Measurements from ENCODE around the gene DCTN1. TPM values are rescaled to one million over a fixed set of nuclear protein-coding genes. Genes with fewer than 3 reads are reported as not detected.

The DCTN1 gene
- total and polyA plus RNA-seq, 2 donors, result 62.1 to 118 TPM

DNA sequence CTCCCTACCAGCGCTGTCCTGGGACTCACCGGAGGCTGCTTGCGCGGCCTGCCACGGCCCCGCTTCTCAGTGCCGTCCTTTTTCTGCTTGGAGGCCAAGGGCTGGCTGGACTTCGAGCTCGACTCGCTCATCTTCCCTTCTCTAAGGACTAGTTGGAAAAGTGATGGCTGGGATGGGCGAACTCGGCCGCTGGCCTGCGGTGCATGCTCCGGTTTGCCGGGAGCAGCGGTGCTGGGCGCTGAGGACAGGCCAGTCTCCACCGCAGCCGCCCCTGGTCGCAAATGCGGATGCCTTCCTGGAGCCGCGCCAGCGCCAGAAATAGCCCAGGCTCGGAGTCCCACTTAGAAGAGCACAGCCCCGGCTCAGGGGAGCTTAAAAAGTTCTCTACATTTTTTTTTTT lies 38.2 kb upstream of the DCTN1 start:
- Histone ChIP-seq H3K27ac (ENCODE audit: low read depth) (no peak overlapping the region), H3K36me3 (ENCODE audit: insufficient read depth) (no peaks in the 10 kb centered on the region), H3K4me1 (ENCODE audit: insufficient read depth) (no peaks in the 10 kb centered on the region), H3K4me3 (ENCODE audit: low read depth, low read length) (no peak overlapping the region)
- WGBS, result 71% methylated on average over 27 of the region's 27 CpGs
- no peak for DNase-seq (ENCODE audit: extremely low spot score)

DNA sequence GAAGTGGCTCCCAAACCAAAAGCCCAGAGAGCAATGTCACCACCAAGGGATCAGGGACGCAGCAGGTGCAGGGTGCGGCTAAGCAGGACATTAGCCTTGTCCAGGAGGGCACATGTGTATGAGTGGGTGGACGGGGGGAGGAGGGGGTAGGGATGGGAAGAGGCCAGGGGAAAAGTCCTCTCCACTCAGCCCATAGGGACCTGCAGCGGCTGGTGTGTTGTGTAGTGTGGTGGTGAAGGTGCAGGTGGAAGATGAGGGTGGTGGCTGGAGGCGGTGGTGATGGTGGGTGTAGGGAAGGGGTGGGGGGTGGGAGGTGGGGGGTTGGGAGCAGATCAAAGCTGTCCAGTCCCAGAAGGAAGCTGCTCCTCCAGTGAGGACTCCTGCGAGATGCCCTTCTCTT lies 37.7 kb upstream of the DCTN1 start:
- H3K4me1 ChIP-seq (ENCODE audit: insufficient read depth), result no peaks in the 10 kb centered on the region
- H3K36me3 ChIP-seq (ENCODE audit: insufficient read depth), result no peaks in the 10 kb centered on the region
- WGBS, result 95% methylated on average over 6 of the region's 6 CpGs
- no peak for DNase-seq (ENCODE audit: extremely low spot score)
- H3K27ac ChIP-seq (ENCODE audit: low read depth), result no peak overlapping the region
- H3K4me3 ChIP-seq (ENCODE audit: low read depth, low read length), result no peak overlapping the region

DNA sequence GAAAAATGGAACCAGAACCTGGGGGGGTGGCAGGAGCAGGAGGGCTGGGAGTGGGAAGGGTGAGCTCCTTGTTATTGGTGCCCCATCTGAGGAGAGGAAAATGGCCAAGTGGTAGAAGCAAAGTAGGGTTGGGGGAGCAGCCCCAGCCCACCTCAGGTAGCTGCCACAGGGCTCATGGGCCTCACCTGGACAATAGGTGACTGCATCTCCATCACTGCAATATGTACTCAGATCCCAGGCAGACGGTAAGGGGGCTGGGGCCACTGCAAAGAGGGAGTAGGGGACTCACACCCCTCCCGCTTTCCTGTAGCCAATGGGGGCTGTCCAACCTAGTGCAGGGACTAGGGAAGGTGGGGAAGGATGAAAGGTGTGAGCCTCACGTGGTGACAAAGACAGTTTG lies 37.1 kb upstream of the DCTN1 start:
- H3K4me3 ChIP-seq (ENCODE audit: low read depth, low read length), result no peak overlapping the region
- no peak for DNase-seq (ENCODE audit: extremely low spot score)
- H3K27ac ChIP-seq (ENCODE audit: low read depth), result no peak overlapping the region
- H3K36me3 ChIP-seq (ENCODE audit: insufficient read depth), result no peaks in the 10 kb centered on the region
- no peaks in the 10 kb centered on the region for H3K4me1 ChIP-seq (ENCODE audit: insufficient read depth)
- 80% methylated on average over 3 of the region's 3 CpGs for WGBS

- no peak overlapping the region for H3K4me3 ChIP-seq (ENCODE audit: low read depth, low read length)
- no peaks in the 10 kb centered on the region for H3K4me1 ChIP-seq (ENCODE audit: insufficient read depth)
- DNase-seq (ENCODE audit: extremely low spot score), result no peak
- 59% methylated on average over 3 of the region's 3 CpGs for WGBS
- no peak overlapping the region for H3K27ac ChIP-seq (ENCODE audit: low read depth)
- H3K36me3 ChIP-seq (ENCODE audit: insufficient read depth), result no peaks in the 10 kb centered on the region
Measured at GRCh38 chr2:74416778-74417177, 36.7 kb upstream of the DCTN1 start.

GRCh38 chr2:74415762-74416395 lies 35.8 kb upstream of the DCTN1 start:
- Histone ChIP-seq H3K27ac (ENCODE audit: low read depth) (no peak overlapping the region), H3K4me3 (ENCODE audit: low read depth, low read length) (peak overlapping the region; percentile 45), H3K36me3 (ENCODE audit: insufficient read depth) (no peaks in the 10 kb centered on the region), H3K4me1 (ENCODE audit: insufficient read depth) (no peaks in the 10 kb centered on the region)
- WGBS, result 60% methylated on average over 35 of the region's 35 CpGs
- no peak for DNase-seq (ENCODE audit: extremely low spot score)

GRCh38 chr2:74414881-74415761 lies 35.0 kb upstream of the DCTN1 start:
- Histone ChIP-seq H3K4me1 (ENCODE audit: insufficient read depth) (no peaks in the 10 kb centered on the region), H3K36me3 (ENCODE audit: insufficient read depth) (no peaks in the 10 kb centered on the region), H3K27ac (ENCODE audit: low read depth) (no peak overlapping the region), H3K4me3 (ENCODE audit: low read depth, low read length) (peak overlapping the region; percentile 45)
- DNase-seq (ENCODE audit: extremely low spot score), result no peak
- 6% methylated on average over 66 of the region's 66 CpGs for WGBS

- peak overlapping the region; percentile 45 for H3K4me3 ChIP-seq (ENCODE audit: low read depth, low read length)
- no peaks in the 10 kb centered on the region for H3K36me3 ChIP-seq (ENCODE audit: insufficient read depth)
- H3K27ac ChIP-seq (ENCODE audit: low read depth), result no peak overlapping the region
- WGBS, result 44% methylated on average over 19 of the region's 19 CpGs
- H3K4me1 ChIP-seq (ENCODE audit: insufficient read depth), result no peaks in the 10 kb centered on the region
- no peak for DNase-seq (ENCODE audit: extremely low spot score)
Measured at GRCh38 chr2:74414441-74414840, 34.3 kb upstream of the DCTN1 start.

- H3K27ac ChIP-seq (ENCODE audit: low read depth), result no peak overlapping the region
- DNase-seq (ENCODE audit: extremely low spot score), result no peak
- WGBS, result 69% methylated on average over 8 of the region's 8 CpGs
Measured at GRCh38 chr2:74413001-74413698, 33.0 kb upstream of the DCTN1 start.

GRCh38 chr2:74407682-74408081 lies 27.6 kb upstream of the DCTN1 start:
- Histone ChIP-seq H3K4me1 (ENCODE audit: insufficient read depth) (no peaks in the 10 kb centered on the region), H3K4me3 (ENCODE audit: low read depth, low read length) (no peak overlapping the region), H3K36me3 (ENCODE audit: insufficient read depth) (no peaks in the 10 kb centered on the region), H3K27ac (ENCODE audit: low read depth) (no peak overlapping the region)
- WGBS, result 70% methylated on average over 5 of the region's 5 CpGs
- no peak for DNase-seq (ENCODE audit: extremely low spot score)

More at GRCh38 chr2:74413001-74413698, 33.0 kb upstream of the DCTN1 start:
- Histone ChIP-seq H3K4me1 (ENCODE audit: insufficient read depth) (no peaks in the 10 kb centered on the region), H3K4me3 (ENCODE audit: low read depth, low read length) (no peak overlapping the region), H3K36me3 (ENCODE audit: insufficient read depth) (no peaks in the 10 kb centered on the region)

DNA sequence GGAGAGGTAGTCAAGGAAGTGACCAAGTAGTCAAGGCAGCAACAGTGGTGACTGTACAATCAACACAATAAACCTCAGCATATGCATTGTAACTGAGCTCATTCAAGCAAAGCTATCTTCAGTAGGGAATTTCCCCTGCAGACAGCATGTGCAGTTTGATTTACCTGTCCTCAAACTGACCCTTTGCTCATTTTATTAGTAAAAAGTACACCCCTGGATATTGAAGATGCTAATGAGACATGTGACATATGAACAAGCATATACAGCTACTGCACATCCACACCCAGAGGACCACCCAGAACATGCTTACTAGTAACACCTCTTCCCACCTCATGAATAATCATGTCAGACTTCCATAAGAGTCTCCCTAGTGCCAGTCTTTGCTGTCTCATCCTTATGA lies 25.9 kb upstream of the DCTN1 start:
- no peak overlapping the region for H3K4me3 ChIP-seq (ENCODE audit: low read depth, low read length)
- no peak for DNase-seq (ENCODE audit: extremely low spot score)
- no peaks in the 10 kb centered on the region for H3K36me3 ChIP-seq (ENCODE audit: insufficient read depth)
- H3K4me1 ChIP-seq (ENCODE audit: insufficient read depth), result no peaks in the 10 kb centered on the region
- H3K27ac ChIP-seq (ENCODE audit: low read depth), result no peak overlapping the region

- Histone ChIP-seq H3K27ac (ENCODE audit: low read depth) (no peak overlapping the region), H3K4me1 (ENCODE audit: insufficient read depth) (no peaks in the 10 kb centered on the region), H3K4me3 (ENCODE audit: low read depth, low read length) (no peak overlapping the region), H3K36me3 (ENCODE audit: insufficient read depth) (no peaks in the 10 kb centered on the region)
- WGBS, result 70% methylated on average over 2 of the region's 2 CpGs
- DNase-seq (ENCODE audit: extremely low spot score), result no peak
Measured at GRCh38 chr2:74401891-74402290, 21.8 kb upstream of the DCTN1 start.

- Histone ChIP-seq H3K27ac (ENCODE audit: low read depth) (no peak overlapping the region), H3K4me1 (ENCODE audit: insufficient read depth) (no peaks in the 10 kb centered on the region), H3K4me3 (ENCODE audit: low read depth, low read length) (no peak overlapping the region), H3K36me3 (ENCODE audit: insufficient read depth) (no peaks in the 10 kb centered on the region)
- no peak for DNase-seq (ENCODE audit: extremely low spot score)
Measured at GRCh38 chr2:74399785-74400184, 19.7 kb upstream of the DCTN1 start.

DNA sequence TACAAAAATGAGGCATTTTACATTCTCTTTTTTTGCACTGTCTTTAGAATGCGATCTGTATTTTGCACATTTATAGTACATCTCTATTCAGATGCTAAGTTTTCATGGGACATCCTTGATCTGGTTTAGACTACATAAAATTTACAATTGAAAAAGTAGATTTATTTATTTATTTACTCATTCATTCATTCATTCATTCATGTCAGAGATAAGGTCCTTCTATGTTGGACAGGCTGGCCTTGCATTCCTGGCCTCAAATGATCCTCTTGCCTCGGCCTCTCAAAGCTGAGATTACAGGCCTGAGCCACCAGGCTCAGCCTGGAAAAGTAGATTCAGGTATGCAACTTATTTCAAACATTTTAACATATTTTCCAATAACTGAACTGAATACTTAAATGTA lies 16.0 kb upstream of the DCTN1 start:
- Histone ChIP-seq H3K4me3 (ENCODE audit: low read depth, low read length) (no peak overlapping the region), H3K4me1 (ENCODE audit: insufficient read depth) (no peaks in the 10 kb centered on the region), H3K36me3 (ENCODE audit: insufficient read depth) (no peaks in the 10 kb centered on the region), H3K27ac (ENCODE audit: low read depth) (no peak overlapping the region)
- DNase-seq (ENCODE audit: extremely low spot score), result no peak
- 92% methylated on average over 2 of the region's 2 CpGs for WGBS

DNA sequence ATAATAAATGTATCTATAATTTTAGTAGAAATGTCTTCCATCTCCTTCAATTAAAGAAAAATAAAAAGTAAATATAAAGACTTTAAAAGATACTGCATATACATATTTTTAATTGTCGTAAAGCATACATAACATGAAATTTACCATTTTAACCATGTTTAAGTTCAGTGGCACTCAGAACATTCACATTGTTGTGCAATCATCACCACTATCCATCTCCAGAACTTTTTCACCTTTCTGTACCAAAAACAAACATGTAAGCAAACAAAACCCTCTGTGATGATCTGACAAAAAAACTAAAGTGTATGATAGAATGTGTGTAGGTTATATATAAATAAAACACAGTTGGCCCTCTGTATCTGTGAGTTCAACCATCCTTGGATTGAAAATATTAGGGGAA lies 13.4 kb upstream of the DCTN1 start:
- no peak for DNase-seq (ENCODE audit: extremely low spot score)
- H3K36me3 ChIP-seq (ENCODE audit: insufficient read depth), result no peaks in the 10 kb centered on the region
- H3K27ac ChIP-seq (ENCODE audit: low read depth), result no peak overlapping the region
- H3K4me1 ChIP-seq (ENCODE audit: insufficient read depth), result no peaks in the 10 kb centered on the region
- no peak overlapping the region for H3K4me3 ChIP-seq (ENCODE audit: low read depth, low read length)
- WGBS, result 90% methylated on average over 1 of the region's 1 CpG

Measured in urinary bladder (tissue), 4 donors.